GM23338 (cell line): ENCODE data around the gene PHLDA3. TPM values are rescaled to one million over a fixed set of nuclear protein-coding genes. Genes with fewer than 3 reads are reported as not detected.

Source experiments
- ATAC-seq: fragments of 200-7000 bp; cut with Tn5 transposase; 3 replicates; pipeline ENCODE4 v1.9.1; 2020
- DNase-seq: peaks from one replicate; pipeline ENCODE4 v3.0.0-alpha.2; 2015; ENCODE audit warnings: low spot score
- H2AFZ ChIP-seq: fragments of 200-600 bp; sonication (generic); 2 replicates; pipeline ENCODE4 v1.8.0; 2016; ENCODE audit warnings: antibody characterized with exemption, mild to moderate bottlenecking, moderate library complexity
- H3F3A ChIP-seq: fragments of 200-600 bp; sonication (generic); replicated peaks from 2 replicates; pipeline ENCODE4 v1.8.0; 2017; ENCODE audit warnings: antibody characterized with exemption, mixed run types, low read depth
- H3K27ac ChIP-seq: fragments of 200-600 bp; sonication (generic); 2 replicates; pipeline ENCODE4 v1.6.1; 2016; ENCODE audit warnings: low read depth
- H3K27me3 ChIP-seq: fragments of 200-600 bp; sonication (generic); 2 replicates; pipeline ENCODE4 v1.8.0; 2016; ENCODE audit warnings: mild to moderate bottlenecking, mixed run types, moderate library complexity; ENCODE audit not compliant: insufficient read depth
- H3K36me3 ChIP-seq: fragments of 200-600 bp; sonication (generic); 2 replicates; pipeline ENCODE4 v1.8.0; 2016; ENCODE audit warnings: mild to moderate bottlenecking; ENCODE audit not compliant: insufficient read depth
- H3K4me1 ChIP-seq: fragments of 200-600 bp; sonication (generic); 2 replicates; pipeline ENCODE4 v1.8.0; 2016; ENCODE audit warnings: mild to moderate bottlenecking, moderate library complexity; ENCODE audit not compliant: insufficient read depth
- H3K4me2 ChIP-seq: fragments of 200-600 bp; sonication (generic); 2 replicates; pipeline ENCODE4 v1.7.1; 2017; ENCODE audit warnings: mixed run types
- H3K4me3 ChIP-seq: fragments of 200-600 bp; sonication (generic); 2 replicates; pipeline ENCODE4 v1.6.1; 2016; ENCODE audit warnings: mixed run types
- H3K79me2 ChIP-seq: fragments of 200-600 bp; sonication (generic); replicated peaks from 2 replicates; pipeline ENCODE4 v1.8.0; 2017; ENCODE audit warnings: mild to moderate bottlenecking; ENCODE audit not compliant: insufficient read depth
- H3K9me2 ChIP-seq: fragments of 200-600 bp; sonication (generic); 2 replicates; pipeline ENCODE4 v1.8.0; 2017; ENCODE audit not compliant: insufficient read depth
- H4K20me1 ChIP-seq: fragments of 200-600 bp; sonication (generic); replicated peaks from 2 replicates; pipeline ENCODE4 v1.8.0; 2017; ENCODE audit warnings: mild to moderate bottlenecking; ENCODE audit not compliant: insufficient read depth
- H3K27ac Mint-ChIP-seq: 2 replicates; pipeline ENCODE4 v1.8.0; 2020; ENCODE audit warnings: inconsistent platforms, mild to moderate bottlenecking, moderate library complexity, mixed read lengths
- H3K27me3 Mint-ChIP-seq: 3 replicates; pipeline ENCODE4 v1.8.0; 2022; ENCODE audit warnings: low read depth, mild to moderate bottlenecking, moderate library complexity, mixed read lengths, inconsistent platforms; ENCODE audit not compliant: insufficient read depth, poor library complexity
- H3K36me3 Mint-ChIP-seq: 3 replicates; pipeline ENCODE4 v1.8.0; 2021; ENCODE audit warnings: low read depth, mild to moderate bottlenecking, inconsistent platforms, moderate library complexity, mixed read lengths
- H3K4me1 Mint-ChIP-seq: 3 replicates; pipeline ENCODE4 v1.8.0; 2020; ENCODE audit warnings: mild to moderate bottlenecking, inconsistent platforms, mixed read lengths
- H3K4me3 Mint-ChIP-seq: 3 replicates; pipeline ENCODE4 v1.8.0; 2021; ENCODE audit warnings: moderate library complexity, mild to moderate bottlenecking, inconsistent platforms, mixed read lengths
- H3K9me3 Mint-ChIP-seq: 3 replicates; pipeline ENCODE4 v1.8.0; 2020; ENCODE audit warnings: moderate library complexity, mild to moderate bottlenecking, inconsistent platforms, mixed read lengths
- CREB1 ChIP-seq: fragments of 250-450 bp; sonication (Bioruptor Pico); IDR thresholded peaks from 2 replicates; pipeline ENCODE4 v1.5.0; 2020; ENCODE audit warnings: low read depth, mild to moderate bottlenecking, moderate library complexity
- EZH2 ChIP-seq: fragments of 200-600 bp; sonication (generic); IDR thresholded peaks from one replicate; pipeline ENCODE4 v1.8.0; 2017; ENCODE audit warnings: antibody characterized with exemption, mild to moderate bottlenecking, low read depth; ENCODE audit not compliant: unreplicated experiment
- EZH2phosphoT487 ChIP-seq: fragments of 200-600 bp; sonication (generic); IDR thresholded peaks from one replicate; pipeline ENCODE4 v1.8.1; 2018; ENCODE audit warnings: antibody characterized with exemption; ENCODE audit not compliant: unreplicated experiment
- JUNB ChIP-seq: IDR thresholded peaks from one replicate; pipeline ENCODE4 v1.6.1; 2016; ENCODE audit warnings: antibody characterized with exemption; ENCODE audit not compliant: unreplicated experiment
- NANOG ChIP-seq: IDR thresholded peaks from 2 replicates; pipeline ENCODE4 v1.6.1; 2016; ENCODE audit warnings: antibody characterized with exemption, borderline replicate concordance
- POLR2AphosphoS5 ChIP-seq: IDR thresholded peaks from 2 replicates; pipeline ENCODE4 v1.6.1; 2016; ENCODE audit warnings: antibody characterized with exemption, low read depth
- STAT1 ChIP-seq: IDR thresholded peaks from one replicate; pipeline ENCODE4 v1.6.1; 2016; ENCODE audit warnings: antibody characterized with exemption; ENCODE audit not compliant: unreplicated experiment
- ZNF114 ChIP-seq: fragments of 250-450 bp; sonication (Bioruptor Pico); IDR thresholded peaks from 2 replicates; pipeline ENCODE4 v1.5.0; 2020; ENCODE audit warnings: mild to moderate bottlenecking, moderate library complexity
- ZNF331 ChIP-seq: fragments of 250-450 bp; sonication (Bioruptor Pico); IDR thresholded peaks from 2 replicates; pipeline ENCODE4 v1.5.0; 2020; ENCODE audit warnings: low read depth, mild to moderate bottlenecking, moderate library complexity
- polyA plus RNA-seq: library from polyadenylated mRNA; unstranded; fragments of >200 nt; fragmentation: Nextera tagmentation; extraction: Ambion mirVana; gene quantifications from 2 replicates; pipeline ENCODE4 v1.2.1, GENCODE V29; 2016
- total RNA-seq: library from RNA; depleted of rRNA; stranded (reverse); fragments of >200 nt; shearing (Covaris generic); gene quantifications from 2 replicates; pipeline ENCODE4 v1.2.3, GENCODE V29; 2014
- TF ChIP-seq, protein P1 (sequence below): fragments of 250-450 bp; sonication (Bioruptor Pico); IDR thresholded peaks from 2 replicates; pipeline ENCODE4 v1.5.0; 2020; ENCODE audit warnings: mild to moderate bottlenecking, moderate library complexity
- TF ChIP-seq, protein P2 (sequence below): IDR thresholded peaks from 2 replicates; pipeline ENCODE4 v1.6.1; 2016; ENCODE audit warnings: antibody characterized with exemption
- TF ChIP-seq, protein P3 (sequence below): IDR thresholded peaks from one replicate; pipeline ENCODE4 v1.6.1; 2018; ENCODE audit warnings: antibody characterized with exemption; ENCODE audit not compliant: unreplicated experiment
- TF ChIP-seq, protein P4 (sequence below), 2 experiments: fragments of 200-600 bp in 1 of 2; sonication (generic) in 1 of 2; conservative IDR thresholded peaks; 2 replicates each; pipeline versions ENCODE4 v1.5.1 to v1.6.1; 2016 to 2017; ENCODE audit warnings: antibody characterized with exemption in 2 of 2, low read depth in 2 of 2, mild to moderate bottlenecking in 2 of 2, moderate library complexity in 1 of 2

PHLDA3 gene
- total and polyA plus RNA-seq, 2 experiments from 2014 or later, result 37.5 to 87.4 TPM

DNA sequence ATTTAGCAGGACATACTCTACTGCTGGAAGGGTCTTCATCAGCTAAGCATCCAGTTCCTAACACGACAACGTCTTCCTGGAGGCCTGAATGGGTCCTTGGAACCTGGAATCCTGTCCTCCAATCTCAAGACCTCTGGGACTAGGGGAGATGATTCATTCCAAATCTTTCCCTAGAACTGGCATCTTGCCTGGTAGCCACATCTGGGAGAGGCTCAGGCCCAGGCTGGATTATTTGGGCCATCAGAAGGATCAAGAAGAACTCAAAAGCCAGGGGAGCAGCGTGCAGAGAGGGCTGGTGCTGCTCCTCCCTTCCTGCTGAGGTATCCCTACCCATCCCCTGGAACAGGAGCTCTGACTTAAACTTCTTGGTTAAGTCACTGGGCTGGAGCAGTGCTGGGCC is 2.8 kb upstream of the PHLDA3 start:
- 0 out of 2 replicates have a peak, but pooled peaks cover 6% of the 10 kb centered on the region for H3K9me2 ChIP-seq
- peaks cover 43% of the 10 kb centered on the region for H3K27me3 ChIP-seq
- DNase-seq (no peak), ATAC-seq (no peak)
- H3K4me2 ChIP-seq, result no peak overlapping the region
- peaks cover 6% of the 10 kb centered on the region for H3K4me1 ChIP-seq
- H3K27ac Mint-ChIP-seq, result no peak overlapping the region
- H3K9me3 Mint-ChIP-seq, result no peaks in the 10 kb centered on the region
- H3K4me1 Mint-ChIP-seq, result peaks cover 18% of the 10 kb centered on the region
- peaks cover 45% of the 10 kb centered on the region for H3K27me3 Mint-ChIP-seq
- no peak overlapping the region for H2AFZ ChIP-seq
- H3K4me3 Mint-ChIP-seq, result no peak overlapping the region
- no peak overlapping the region for H3K27ac ChIP-seq
- H4K20me1 ChIP-seq, result no peaks in the 10 kb centered on the region; the same call in 1 of the 2 replicates
- TF ChIP-seq EZH2phosphoT487 (no peak), ZNF114 (CRISPR knock-in tag) (no peak), ZNF331 (CRISPR knock-in tag) (no peak), STAT1 (no peak), POLR2AphosphoS5 (no peak), JUNB (no peak), EZH2 (no peak), CREB1 (no peak), NANOG (no peak)
- TF ChIP-seq, protein P1, sequence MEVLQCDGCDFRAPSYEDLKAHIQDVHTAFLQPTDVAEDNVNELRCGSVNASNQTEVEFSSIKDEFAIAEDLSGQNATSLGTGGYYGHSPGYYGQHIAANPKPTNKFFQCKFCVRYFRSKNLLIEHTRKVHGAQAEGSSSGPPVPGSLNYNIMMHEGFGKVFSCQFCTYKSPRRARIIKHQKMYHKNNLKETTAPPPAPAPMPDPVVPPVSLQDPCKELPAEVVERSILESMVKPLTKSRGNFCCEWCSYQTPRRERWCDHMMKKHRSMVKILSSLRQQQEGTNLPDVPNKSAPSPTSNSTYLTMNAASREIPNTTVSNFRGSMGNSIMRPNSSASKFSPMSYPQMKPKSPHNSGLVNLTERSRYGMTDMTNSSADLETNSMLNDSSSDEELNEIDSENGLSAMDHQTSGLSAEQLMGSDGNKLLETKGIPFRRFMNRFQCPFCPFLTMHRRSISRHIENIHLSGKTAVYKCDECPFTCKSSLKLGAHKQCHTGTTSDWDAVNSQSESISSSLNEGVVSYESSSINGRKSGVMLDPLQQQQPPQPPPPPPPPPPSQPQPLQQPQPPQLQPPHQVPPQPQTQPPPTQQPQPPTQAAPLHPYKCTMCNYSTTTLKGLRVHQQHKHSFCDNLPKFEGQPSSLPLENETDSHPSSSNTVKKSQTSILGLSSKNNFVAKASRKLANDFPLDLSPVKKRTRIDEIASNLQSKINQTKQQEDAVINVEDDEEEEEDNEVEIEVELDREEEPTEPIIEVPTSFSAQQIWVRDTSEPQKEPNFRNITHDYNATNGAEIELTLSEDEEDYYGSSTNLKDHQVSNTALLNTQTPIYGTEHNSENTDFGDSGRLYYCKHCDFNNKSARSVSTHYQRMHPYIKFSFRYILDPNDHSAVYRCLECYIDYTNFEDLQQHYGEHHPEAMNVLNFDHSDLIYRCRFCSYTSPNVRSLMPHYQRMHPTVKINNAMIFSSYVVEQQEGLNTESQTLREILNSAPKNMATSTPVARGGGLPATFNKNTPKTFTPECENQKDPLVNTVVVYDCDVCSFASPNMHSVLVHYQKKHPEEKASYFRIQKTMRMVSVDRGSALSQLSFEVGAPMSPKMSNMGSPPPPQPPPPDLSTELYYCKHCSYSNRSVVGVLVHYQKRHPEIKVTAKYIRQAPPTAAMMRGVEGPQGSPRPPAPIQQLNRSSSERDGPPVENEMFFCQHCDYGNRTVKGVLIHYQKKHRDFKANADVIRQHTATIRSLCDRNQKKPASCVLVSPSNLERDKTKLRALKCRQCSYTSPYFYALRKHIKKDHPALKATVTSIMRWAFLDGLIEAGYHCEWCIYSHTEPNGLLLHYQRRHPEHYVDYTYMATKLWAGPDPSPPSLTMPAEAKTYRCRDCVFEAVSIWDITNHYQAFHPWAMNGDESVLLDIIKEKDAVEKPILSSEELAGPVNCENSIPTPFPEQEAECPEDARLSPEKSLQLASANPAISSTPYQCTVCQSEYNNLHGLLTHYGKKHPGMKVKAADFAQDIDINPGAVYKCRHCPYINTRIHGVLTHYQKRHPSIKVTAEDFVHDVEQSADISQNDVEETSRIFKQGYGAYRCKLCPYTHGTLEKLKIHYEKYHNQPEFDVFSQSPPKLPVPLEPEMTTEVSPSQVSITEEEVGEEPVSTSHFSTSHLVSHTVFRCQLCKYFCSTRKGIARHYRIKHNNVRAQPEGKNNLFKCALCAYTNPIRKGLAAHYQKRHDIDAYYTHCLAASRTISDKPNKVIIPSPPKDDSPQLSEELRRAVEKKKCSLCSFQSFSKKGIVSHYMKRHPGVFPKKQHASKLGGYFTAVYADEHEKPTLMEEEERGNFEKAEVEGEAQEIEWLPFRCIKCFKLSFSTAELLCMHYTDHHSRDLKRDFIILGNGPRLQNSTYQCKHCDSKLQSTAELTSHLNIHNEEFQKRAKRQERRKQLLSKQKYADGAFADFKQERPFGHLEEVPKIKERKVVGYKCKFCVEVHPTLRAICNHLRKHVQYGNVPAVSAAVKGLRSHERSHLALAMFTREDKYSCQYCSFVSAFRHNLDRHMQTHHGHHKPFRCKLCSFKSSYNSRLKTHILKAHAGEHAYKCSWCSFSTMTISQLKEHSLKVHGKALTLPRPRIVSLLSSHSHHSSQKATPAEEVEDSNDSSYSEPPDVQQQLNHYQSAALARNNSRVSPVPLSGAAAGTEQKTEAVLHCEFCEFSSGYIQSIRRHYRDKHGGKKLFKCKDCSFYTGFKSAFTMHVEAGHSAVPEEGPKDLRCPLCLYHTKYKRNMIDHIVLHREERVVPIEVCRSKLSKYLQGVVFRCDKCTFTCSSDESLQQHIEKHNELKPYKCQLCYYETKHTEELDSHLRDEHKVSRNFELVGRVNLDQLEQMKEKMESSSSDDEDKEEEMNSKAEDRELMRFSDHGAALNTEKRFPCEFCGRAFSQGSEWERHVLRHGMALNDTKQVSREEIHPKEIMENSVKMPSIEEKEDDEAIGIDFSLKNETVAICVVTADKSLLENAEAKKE (CRISPR knock-in tag), result no peak
- TF ChIP-seq, protein P2, sequence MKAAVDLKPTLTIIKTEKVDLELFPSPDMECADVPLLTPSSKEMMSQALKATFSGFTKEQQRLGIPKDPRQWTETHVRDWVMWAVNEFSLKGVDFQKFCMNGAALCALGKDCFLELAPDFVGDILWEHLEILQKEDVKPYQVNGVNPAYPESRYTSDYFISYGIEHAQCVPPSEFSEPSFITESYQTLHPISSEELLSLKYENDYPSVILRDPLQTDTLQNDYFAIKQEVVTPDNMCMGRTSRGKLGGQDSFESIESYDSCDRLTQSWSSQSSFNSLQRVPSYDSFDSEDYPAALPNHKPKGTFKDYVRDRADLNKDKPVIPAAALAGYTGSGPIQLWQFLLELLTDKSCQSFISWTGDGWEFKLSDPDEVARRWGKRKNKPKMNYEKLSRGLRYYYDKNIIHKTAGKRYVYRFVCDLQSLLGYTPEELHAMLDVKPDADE, result no peak
- TF ChIP-seq, protein P3, sequence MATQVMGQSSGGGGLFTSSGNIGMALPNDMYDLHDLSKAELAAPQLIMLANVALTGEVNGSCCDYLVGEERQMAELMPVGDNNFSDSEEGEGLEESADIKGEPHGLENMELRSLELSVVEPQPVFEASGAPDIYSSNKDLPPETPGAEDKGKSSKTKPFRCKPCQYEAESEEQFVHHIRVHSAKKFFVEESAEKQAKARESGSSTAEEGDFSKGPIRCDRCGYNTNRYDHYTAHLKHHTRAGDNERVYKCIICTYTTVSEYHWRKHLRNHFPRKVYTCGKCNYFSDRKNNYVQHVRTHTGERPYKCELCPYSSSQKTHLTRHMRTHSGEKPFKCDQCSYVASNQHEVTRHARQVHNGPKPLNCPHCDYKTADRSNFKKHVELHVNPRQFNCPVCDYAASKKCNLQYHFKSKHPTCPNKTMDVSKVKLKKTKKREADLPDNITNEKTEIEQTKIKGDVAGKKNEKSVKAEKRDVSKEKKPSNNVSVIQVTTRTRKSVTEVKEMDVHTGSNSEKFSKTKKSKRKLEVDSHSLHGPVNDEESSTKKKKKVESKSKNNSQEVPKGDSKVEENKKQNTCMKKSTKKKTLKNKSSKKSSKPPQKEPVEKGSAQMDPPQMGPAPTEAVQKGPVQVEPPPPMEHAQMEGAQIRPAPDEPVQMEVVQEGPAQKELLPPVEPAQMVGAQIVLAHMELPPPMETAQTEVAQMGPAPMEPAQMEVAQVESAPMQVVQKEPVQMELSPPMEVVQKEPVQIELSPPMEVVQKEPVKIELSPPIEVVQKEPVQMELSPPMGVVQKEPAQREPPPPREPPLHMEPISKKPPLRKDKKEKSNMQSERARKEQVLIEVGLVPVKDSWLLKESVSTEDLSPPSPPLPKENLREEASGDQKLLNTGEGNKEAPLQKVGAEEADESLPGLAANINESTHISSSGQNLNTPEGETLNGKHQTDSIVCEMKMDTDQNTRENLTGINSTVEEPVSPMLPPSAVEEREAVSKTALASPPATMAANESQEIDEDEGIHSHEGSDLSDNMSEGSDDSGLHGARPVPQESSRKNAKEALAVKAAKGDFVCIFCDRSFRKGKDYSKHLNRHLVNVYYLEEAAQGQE, result no peak
- TF ChIP-seq, protein P4, sequence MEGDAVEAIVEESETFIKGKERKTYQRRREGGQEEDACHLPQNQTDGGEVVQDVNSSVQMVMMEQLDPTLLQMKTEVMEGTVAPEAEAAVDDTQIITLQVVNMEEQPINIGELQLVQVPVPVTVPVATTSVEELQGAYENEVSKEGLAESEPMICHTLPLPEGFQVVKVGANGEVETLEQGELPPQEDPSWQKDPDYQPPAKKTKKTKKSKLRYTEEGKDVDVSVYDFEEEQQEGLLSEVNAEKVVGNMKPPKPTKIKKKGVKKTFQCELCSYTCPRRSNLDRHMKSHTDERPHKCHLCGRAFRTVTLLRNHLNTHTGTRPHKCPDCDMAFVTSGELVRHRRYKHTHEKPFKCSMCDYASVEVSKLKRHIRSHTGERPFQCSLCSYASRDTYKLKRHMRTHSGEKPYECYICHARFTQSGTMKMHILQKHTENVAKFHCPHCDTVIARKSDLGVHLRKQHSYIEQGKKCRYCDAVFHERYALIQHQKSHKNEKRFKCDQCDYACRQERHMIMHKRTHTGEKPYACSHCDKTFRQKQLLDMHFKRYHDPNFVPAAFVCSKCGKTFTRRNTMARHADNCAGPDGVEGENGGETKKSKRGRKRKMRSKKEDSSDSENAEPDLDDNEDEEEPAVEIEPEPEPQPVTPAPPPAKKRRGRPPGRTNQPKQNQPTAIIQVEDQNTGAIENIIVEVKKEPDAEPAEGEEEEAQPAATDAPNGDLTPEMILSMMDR (conservative IDR thresholded peaks at IDR 0.05; ENCODE audit: low read depth in 2 of 2), result no peak
- peaks cover 18% of the 10 kb centered on the region for H3K79me2 ChIP-seq
- 0 out of 2 replicates have a peak, but pooled peaks cover 4% of the 10 kb centered on the region for H3F3A ChIP-seq
- H3K36me3 Mint-ChIP-seq, result peaks cover 7% of the 10 kb centered on the region; the same call in 2 of the 3 replicates
- no peak overlapping the region for H3K4me3 ChIP-seq
- H3K36me3 ChIP-seq, result no peaks in the 10 kb centered on the region
